Esophagus muscularis mucosa (tissue), 4 donors: ENCODE results near the gene GOLGB1. TPM values are rescaled to one million over a fixed set of nuclear protein-coding genes. Genes with fewer than 3 reads are reported as not detected.

Experiments
- DNase-seq: peaks from one replicate; pipeline ENCODE4 v3.0.0-alpha.2; 2017; ENCODE audit errors: extremely low spot score
- H3K27ac ChIP-seq, 4 donors: fragments of 200-600 bp; sonication (generic); replicated peaks in 1 of 4; 1 replicate in 3 of 4; 2 replicates in 1 of 4; pipeline ENCODE4 v1.5.1; 2016 to 2019; ENCODE audit warnings: mild to moderate bottlenecking in 1 of 4
- H3K27me3 ChIP-seq, 4 donors: fragments of 200-600 bp; sonication (generic); one replicate each; pipeline versions ENCODE4 v1.5.1 to v1.6.0; 2016 to 2019
- H3K36me3 ChIP-seq, 4 donors: fragments of 200-600 bp; sonication (generic); one replicate each; pipeline ENCODE4 v1.5.1; 2016 to 2019
- H3K4me1 ChIP-seq, 4 donors: fragments of 200-600 bp; sonication (generic); one replicate each; pipeline ENCODE4 v1.5.1; 2016 to 2019
- H3K4me3 ChIP-seq, 4 donors: fragments of 200-600 bp; sonication (generic); 1 replicate in 2 of 4; 2 replicates in 2 of 4; pipeline ENCODE4 v1.5.1; 2016 to 2019; ENCODE audit warnings: mild to moderate bottlenecking in 4 of 4, moderate library complexity in 1 of 4
- H3K9me3 ChIP-seq, 4 donors: fragments of 200-600 bp; sonication (generic); 1 replicate in 3 of 4; 2 replicates in 1 of 4; pipeline ENCODE4 v1.5.1; 2016 to 2019
- EP300 ChIP-seq: sonication (generic); formaldehyde crosslinking; IDR thresholded peaks from one replicate; pipeline ENCODE4 v1.6.1; 2017; ENCODE audit warnings: antibody characterized with exemption
- POLR2A ChIP-seq: fragments of 450-650 bp; IDR thresholded peaks from one replicate; pipeline ENCODE4 v1.6.1; 2017; ENCODE audit warnings: antibody characterized with exemption, moderate library complexity, mild to moderate bottlenecking, low read depth
- POLR2AphosphoS5 ChIP-seq, 2 donors: sonication (generic); formaldehyde crosslinking; IDR thresholded peaks; one replicate each; pipeline ENCODE4 v1.6.1; 2017; ENCODE audit warnings: antibody characterized with exemption in 2 of 2
- WGBS: methylation state at CpG from one replicate; pipeline ENCODE4 v1.1.5; 2018; 5-methylcytosine and 5-hydroxymethylcytosine counted together
- intact Hi-C: fragments of 100-400 bp; cut with DNase I; formaldehyde crosslinking; loops from one replicate; pipeline ENCODE4 v1.15.1; 2023
- small RNA-seq, 3 donors: library from RNA; depleted of rRNA; stranded (forward); fragments of <200 nt; gene quantifications; one replicate each; pipeline ENCODE3, GENCODE V24; 2016
- total RNA-seq, 4 donors: library from RNA; depleted of rRNA; stranded (reverse); fragments of >200 nt; gene quantifications; one replicate each; pipeline versions ENCODE4 v1.1.0 to v1.2.1, GENCODE V29; 2016
- TF ChIP-seq, protein P1 (sequence below), 3 experiments: fragments of 200-600 bp in 2 of 3; fragments of 450-650 bp in 1 of 3; sonication (generic) in 2 of 3; IDR thresholded peaks; one replicate each; pipeline ENCODE4 v1.5.1; 2017 to 2019; ENCODE audit warnings: antibody characterized with exemption in 3 of 3, mild to moderate bottlenecking in 2 of 3, moderate library complexity in 1 of 3

GOLGB1 gene
- total RNA-seq, 4 donors from 2014 or later: 55.7 to 73.9 (median 69.3) TPM

DNA sequence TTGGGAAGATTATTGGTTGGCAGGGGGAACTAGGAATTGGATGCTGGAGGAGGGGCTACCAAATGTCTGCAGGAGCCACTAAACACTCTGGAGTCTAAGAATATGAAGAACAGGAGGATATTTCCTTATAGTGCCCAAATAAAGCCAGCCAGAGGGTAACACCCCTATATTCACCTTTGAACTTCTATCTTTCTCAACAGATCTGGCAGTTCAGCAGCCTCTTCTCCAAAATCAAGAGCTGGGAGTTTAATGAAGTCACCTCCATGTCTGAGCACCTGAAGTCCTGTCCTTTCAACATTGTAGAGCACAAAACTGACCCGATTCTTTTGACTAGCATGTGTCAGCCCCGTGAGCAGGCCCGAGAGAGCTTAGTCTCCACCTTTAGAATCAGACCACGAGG, 123.0 kb downstream of the GOLGB1 start:
- intact Hi-C loops: no loop called here
- Histone ChIP-seq H3K9me3 (no peaks in the 10 kb centered on the region), H3K4me3 (no peak overlapping the region), H3K4me1 (no peaks in the 10 kb centered on the region), H3K27ac (no peak overlapping the region), H3K27me3 (no peaks in the 10 kb centered on the region), H3K36me3 (no peaks in the 10 kb centered on the region)
- TF ChIP-seq EP300 (no peak), POLR2A (no peak), POLR2AphosphoS5 (IDR thresholded peaks at IDR 0.05) (no peak)
- TF ChIP-seq, protein P1, sequence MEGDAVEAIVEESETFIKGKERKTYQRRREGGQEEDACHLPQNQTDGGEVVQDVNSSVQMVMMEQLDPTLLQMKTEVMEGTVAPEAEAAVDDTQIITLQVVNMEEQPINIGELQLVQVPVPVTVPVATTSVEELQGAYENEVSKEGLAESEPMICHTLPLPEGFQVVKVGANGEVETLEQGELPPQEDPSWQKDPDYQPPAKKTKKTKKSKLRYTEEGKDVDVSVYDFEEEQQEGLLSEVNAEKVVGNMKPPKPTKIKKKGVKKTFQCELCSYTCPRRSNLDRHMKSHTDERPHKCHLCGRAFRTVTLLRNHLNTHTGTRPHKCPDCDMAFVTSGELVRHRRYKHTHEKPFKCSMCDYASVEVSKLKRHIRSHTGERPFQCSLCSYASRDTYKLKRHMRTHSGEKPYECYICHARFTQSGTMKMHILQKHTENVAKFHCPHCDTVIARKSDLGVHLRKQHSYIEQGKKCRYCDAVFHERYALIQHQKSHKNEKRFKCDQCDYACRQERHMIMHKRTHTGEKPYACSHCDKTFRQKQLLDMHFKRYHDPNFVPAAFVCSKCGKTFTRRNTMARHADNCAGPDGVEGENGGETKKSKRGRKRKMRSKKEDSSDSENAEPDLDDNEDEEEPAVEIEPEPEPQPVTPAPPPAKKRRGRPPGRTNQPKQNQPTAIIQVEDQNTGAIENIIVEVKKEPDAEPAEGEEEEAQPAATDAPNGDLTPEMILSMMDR (IDR thresholded peaks at IDR 0.05): no peak
- DNase-seq: peak; percentile 79
- WGBS: 95% methylated on average over 4 of the region's 4 CpGs

DNA sequence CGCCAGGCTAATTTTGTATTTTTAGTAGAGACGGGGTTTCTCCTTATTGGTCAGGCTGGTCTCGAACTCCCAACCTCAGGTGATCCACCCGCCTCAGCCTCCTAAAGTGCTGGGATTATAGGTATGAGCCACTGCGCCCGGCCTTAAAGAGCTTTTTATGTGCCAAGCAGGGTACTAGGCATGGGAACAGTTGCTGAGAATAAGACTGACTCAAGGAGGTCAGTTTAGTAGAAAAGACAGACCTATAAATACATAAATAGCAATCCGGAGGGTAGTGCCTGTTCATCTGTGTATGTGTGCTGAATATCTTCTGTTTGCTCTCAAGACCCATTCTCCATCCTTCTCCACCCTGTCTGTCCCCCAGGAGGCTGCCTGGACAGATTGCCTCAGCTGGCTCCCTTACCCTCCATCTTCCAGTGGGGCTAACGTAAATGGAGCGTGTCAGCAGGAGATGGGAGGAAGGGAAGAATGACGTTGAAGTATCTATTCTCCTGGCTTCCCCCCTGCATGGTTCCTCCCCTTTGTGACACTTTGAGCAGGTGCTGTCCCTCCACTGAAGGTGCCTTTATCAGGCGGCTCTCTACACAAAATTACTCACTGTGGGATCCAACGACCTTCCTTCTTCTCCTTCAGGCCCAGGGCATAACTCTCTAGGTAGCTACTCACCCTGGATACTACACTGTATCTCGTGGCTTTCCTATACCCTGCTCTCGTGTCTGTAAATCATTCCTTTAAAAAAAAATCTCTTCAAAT, 125.2 kb downstream of the GOLGB1 start:
- WGBS: 78% methylated on average over 14 of the region's 14 CpGs
- Histone ChIP-seq H3K4me3 (no peak overlapping the region), H3K9me3 (no peaks in the 10 kb centered on the region), H3K4me1 (no peaks in the 10 kb centered on the region), H3K27me3 (no peaks in the 10 kb centered on the region), H3K27ac (no peak overlapping the region), H3K36me3 (peaks cover 0 to 7% (median 0%) of the 10 kb centered on the region in 4 donors)
- no peak for DNase-seq
- intact Hi-C loops: no loop called here
- TF ChIP-seq POLR2AphosphoS5 (IDR thresholded peaks at IDR 0.05): no peak
- TF ChIP-seq, protein P1 (IDR thresholded peaks at IDR 0.05): no peak
- TF ChIP-seq EP300: no peak
- no peak for TF ChIP-seq POLR2A

DNA sequence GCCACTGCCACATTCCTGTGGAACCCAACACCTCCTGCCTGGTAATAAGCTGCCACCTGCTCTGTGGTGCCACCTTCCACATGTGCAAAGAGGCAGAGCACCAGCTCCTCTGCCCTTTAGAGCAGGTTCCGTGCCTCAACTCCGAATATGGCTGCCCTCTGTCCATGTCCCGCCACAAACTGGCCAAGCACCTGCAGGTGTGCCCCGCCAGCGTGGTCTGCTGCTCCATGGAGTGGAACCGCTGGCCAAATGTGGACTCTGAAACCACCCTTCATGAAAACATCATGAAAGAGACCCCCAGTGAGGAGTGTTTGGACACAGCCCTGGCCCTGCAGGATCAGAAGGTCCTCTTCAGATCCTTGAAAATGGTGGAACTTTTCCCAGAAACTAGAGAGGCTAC, 128.1 kb downstream of the GOLGB1 start:
- H3K4me3 ChIP-seq: no peak overlapping the region
- H3K27ac ChIP-seq: no peak overlapping the region
- intact Hi-C loops: no loop called here
- no peaks in the 10 kb centered on the region for H3K9me3 ChIP-seq
- no peaks in the 10 kb centered on the region for H3K27me3 ChIP-seq
- no CpG with 5 or more reads among the region's 6 CpGs for WGBS
- DNase-seq: no peak
- TF ChIP-seq EP300 (no peak), POLR2A (no peak), POLR2AphosphoS5 (IDR thresholded peaks at IDR 0.05) (no peak)
- TF ChIP-seq, protein P1 (IDR thresholded peaks at IDR 0.05): no peak
- no peaks in the 10 kb centered on the region for H3K4me1 ChIP-seq
- peaks cover 0 to 7% (median 0%) of the 10 kb centered on the region in 4 donors for H3K36me3 ChIP-seq

DNA sequence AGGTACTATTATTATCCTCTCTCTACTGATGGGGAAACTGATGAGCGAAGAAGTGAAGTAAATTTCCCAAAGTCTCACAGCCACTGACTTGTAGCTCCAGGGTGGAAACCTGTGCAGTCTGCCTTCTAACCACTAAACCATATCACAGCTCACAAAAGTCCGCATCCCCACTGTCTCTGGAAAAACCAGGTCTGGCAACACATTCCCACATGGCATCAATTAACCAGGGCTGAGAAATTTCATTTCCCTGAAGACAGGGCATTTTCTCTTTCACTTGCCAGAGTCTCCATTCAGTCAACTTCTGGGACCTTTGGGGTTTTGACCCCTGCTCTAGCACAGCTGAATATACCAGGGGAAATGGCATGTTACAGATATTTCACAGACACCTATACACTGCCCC, 129.8 kb downstream of the GOLGB1 start:
- Histone ChIP-seq H3K27me3 (no peaks in the 10 kb centered on the region), H3K9me3 (no peaks in the 10 kb centered on the region), H3K36me3 (peaks cover 0 to 7% (median 0%) of the 10 kb centered on the region in 4 donors), H3K4me1 (no peaks in the 10 kb centered on the region), H3K4me3 (no peak overlapping the region), H3K27ac (no peak overlapping the region)
- no peak for TF ChIP-seq EP300
- TF ChIP-seq, protein P1 (IDR thresholded peaks at IDR 0.05): no peak
- no peak for DNase-seq
- intact Hi-C loops: no loop called here
- WGBS: 100% methylated on average over 2 of the region's 2 CpGs

Small RNAs within 50 kb of the gene (small RNA-seq; reads per million reads assigned to genes)
- 0 reads per million in 3 donors for gene RNU4-62P

Other genes starting within 250 kb of the GOLGB1 start
- gene POLQ, start 203.8 kb downstream of the GOLGB1 start, total RNA-seq: under 1 TPM; under 0.01 to 0.40 (median 0.15) TPM
- not detected for gene ARGFX, start 181.8 kb downstream of the GOLGB1 start, total RNA-seq
- not detected for gene FBXO40, start 156.4 kb downstream of the GOLGB1 start, total RNA-seq
- 10 to 100 TPM; 20.5 to 71.7 (median 35.5) TPM for gene HCLS1, start 88.8 kb downstream of the GOLGB1 start, total RNA-seq
- gene IQCB1, start 85.3 kb upstream of the GOLGB1 start, total RNA-seq: 10 to 100 TPM; 10.4 to 15.6 (median 11.7) TPM
- gene EAF2, start 85.5 kb upstream of the GOLGB1 start, total RNA-seq: 1 to 10 TPM; 2.1 to 3.6 (median 2.9) TPM
- 1 to 10 TPM in 2 of 4 donors, under 1 TPM in 2; 0.52 to 2.1 (median 1.0) TPM for gene SLC15A2, start 144.7 kb upstream of the GOLGB1 start, total RNA-seq